Adrenal gland (tissue), 12 donors: ENCODE results near the gene PRADC1. TPM values are rescaled to one million over a fixed set of nuclear protein-coding genes. Genes with fewer than 3 reads are reported as not detected.

Experiments
- DNase-seq, 7 donors: peaks; one replicate each; pipeline ENCODE4 v3.0.0-alpha.2; 2019 to 2020
- H3K27ac ChIP-seq, 5 donors: fragments of 200-600 bp; sonication (generic) in 4 of 5; 1 replicate in 3 of 5; 2 replicates in 2 of 5; pipeline versions ENCODE4 v1.5.1 to v1.8.0; 2016 to 2020; ENCODE audit warnings: mild to moderate bottlenecking in 1 of 5
- H3K27me3 ChIP-seq: fragments of 200-600 bp; 2 replicates; pipeline ENCODE4 v1.8.0; 2021
- H3K36me3 ChIP-seq, 2 donors: fragments of 200-600 bp; replicated peaks in 1 of 2; 1 replicate in 1 of 2; 2 replicates in 1 of 2; pipeline versions ENCODE4 v1.5.1 to v1.8.0; 2018 to 2022
- H3K4me1 ChIP-seq, 2 donors: fragments of 200-600 bp; replicated peaks in 1 of 2; 1 replicate in 1 of 2; 2 replicates in 1 of 2; pipeline versions ENCODE4 v1.5.1 to v1.8.0; 2018 to 2021
- H3K4me3 ChIP-seq, 4 donors: fragments of 200-600 bp; sonication (generic) in 3 of 4; one replicate each; pipeline ENCODE4 v1.5.1; 2016 to 2018
- H3K9me3 ChIP-seq, 3 donors: fragments of 200-600 bp; sonication (generic) in 1 of 3; replicated peaks in 1 of 3; 1 replicate in 2 of 3; 2 replicates in 1 of 3; pipeline versions ENCODE4 v1.5.1 to v1.8.0; 2016 to 2021
- CTCF ChIP-seq, 6 experiments: fragments of 450-650 bp in 4 of 6; fragments of 200-600 bp in 2 of 6; sonication (generic) in 1 of 6; IDR thresholded peaks; 1 replicate in 5 of 6; 2 replicates in 1 of 6; pipeline versions ENCODE4 v1.5.1 to v1.8.0; 2016 to 2021; ENCODE audit warnings: antibody characterized with exemption in 6 of 6, mild to moderate bottlenecking in 2 of 6, moderate library complexity in 1 of 6
- POLR2A ChIP-seq, 2 donors: fragments of 450-650 bp; IDR thresholded peaks; one replicate each; pipeline ENCODE4 v1.6.1; 2017; ENCODE audit warnings: antibody characterized with exemption in 2 of 2, mild to moderate bottlenecking in 2 of 2, moderate library complexity in 1 of 2
- WGBS, 4 donors: extraction: QIAGEN DNeasy Blood & Tissue Kit in 2 of 4; methylation state at CpG; one replicate each; pipeline versions ENCODE4 v1.1.5 to v1.1.7; 2013 to 2017; 5-methylcytosine and 5-hydroxymethylcytosine counted together
- intact Hi-C, 2 donors: fragments of 100-400 bp; cut with DNase I; formaldehyde crosslinking; loops; one replicate each; pipeline versions ENCODE4 v1.14.1 to v1.15.0; 2022 to 2023
- polyA plus RNA-seq, 3 donors: library from polyadenylated mRNA; stranded (reverse); fragments of 200-250 nt in 2 of 3; fragments of 350-450 nt in 1 of 3; fragmentation: Illumina TruSeq in 1 of 3; extraction: RNeasy Lipid Tissue Mini Kit (QIAGEN cat#74804) in 1 of 3; gene quantifications; one replicate each; pipeline ENCODE4 v1.2.3, GENCODE V29; 2013 to 2014
- total RNA-seq, 9 donors: library from RNA; depleted of rRNA in 4 of 9; stranded (reverse); fragments of >200 nt in 4 of 9; fragments of 120-200 nt in 1 of 9; fragmentation: NEBNext Ultra II Directional in 1 of 9; extraction: Animal tissue kit (Norgen Biotek cat#: 25700) in 1 of 9; gene quantifications; one replicate each; pipeline versions ENCODE4 v1.1.0 to v1.2.4, GENCODE V29; 2013 to 2023
- donor health status: healthy with polysubstance abuse.
- donor health status: Bipolar disorder and iron deficiency.
- donor health status: DM: yes; HTN: yes; CAD: no.
- donor health status: DM: no; HTN: no; CAD: no.
- donor health status: DM: no; HTN: no; CAD: no.
- donor health status: DM: yes; HTN: yes; CAD: no.

Gene PRADC1
- total and polyA plus RNA-seq, 12 donors, result 24.4 to 76.3 (median 35.8) TPM

GRCh38 chr2:73187549-73187948 lies 45.5 kb downstream of the PRADC1 start:
- WGBS, 4 donors, result 42 to 59% (median 53%) methylated on average over 2 of the region's 2 CpGs
- TF ChIP-seq CTCF (IDR thresholded peaks at IDR 0.05) (no peak), POLR2A (IDR thresholded peaks at IDR 0.05) (no peak)

GRCh38 chr2:73185965-73186364 lies 47.1 kb downstream of the PRADC1 start:
- no peak for TF ChIP-seq CTCF (IDR thresholded peaks at IDR 0.05)
- no peak for TF ChIP-seq POLR2A (IDR thresholded peaks at IDR 0.05)
- no peaks in the 10 kb centered on the region for H3K36me3 ChIP-seq
- intact Hi-C loops, result no loop called here
- no peaks in the 10 kb centered on the region for H3K4me1 ChIP-seq
- no peak overlapping the region for H3K27ac ChIP-seq
- WGBS, 4 donors, result 83 to 91% (median 84%) methylated on average over 2 of the region's 2 CpGs
- no peaks in the 10 kb centered on the region for H3K27me3 ChIP-seq
- DNase-seq, result no peak
- no peaks in the 10 kb centered on the region for H3K9me3 ChIP-seq
- H3K4me3 ChIP-seq, result no peak overlapping the region

More at GRCh38 chr2:73187549-73187948, 45.5 kb downstream of the PRADC1 start:
- no peaks in the 10 kb centered on the region for H3K9me3 ChIP-seq
- intact Hi-C loops, result no loop called here
- H3K4me1 ChIP-seq, result no peaks in the 10 kb centered on the region
- no peaks in the 10 kb centered on the region for H3K27me3 ChIP-seq
- no peak overlapping the region for H3K4me3 ChIP-seq
- no peaks in the 10 kb centered on the region for H3K36me3 ChIP-seq
- H3K27ac ChIP-seq, result no peak overlapping the region
- DNase-seq, result no peak

Other genes starting within 250 kb of the PRADC1 start
- gene SFXN5, start 161.5 kb downstream of the PRADC1 start, total RNA-seq, result 10 to 100 TPM; 17.6 to 56.5 (median 35.5) TPM
- 10 to 100 TPM; 12.2 to 34.2 (median 22.6) TPM for gene SFXN5, start 161.5 kb downstream of the PRADC1 start, polyA plus RNA-seq
- 10 to 100 TPM in 8 of 9 donors, 1 to 10 TPM in 1; 3.3 to 38.0 (median 23.8) TPM for gene RAB11FIP5, start 120.3 kb downstream of the PRADC1 start, total RNA-seq
- 10 to 100 TPM in 1 of 3 donors, 1 to 10 TPM in 2; 8.9 to 46.7 (median 9.6) TPM for gene RAB11FIP5, start 120.3 kb downstream of the PRADC1 start, polyA plus RNA-seq
- gene NOTO, start 30.7 kb downstream of the PRADC1 start, total RNA-seq, result not detected
- gene NOTO, start 30.7 kb downstream of the PRADC1 start, polyA plus RNA-seq, result under 1 TPM; 0.03 to 0.08 (median 0.05) TPM
- 10 to 100 TPM in 8 of 9 donors, 1 to 10 TPM in 1; 8.7 to 35.2 (median 28.0) TPM for gene SMYD5, start 19.0 kb downstream of the PRADC1 start, total RNA-seq
- gene SMYD5, start 19.0 kb downstream of the PRADC1 start, polyA plus RNA-seq, result 10 to 100 TPM; 25.7 to 45.4 (median 34.7) TPM
- gene CCT7, start 1.1 kb upstream of the PRADC1 start, total RNA-seq, result 100 to 1,000 TPM; 203 to 581 (median 313) TPM
- 100 to 1,000 TPM; 120 to 424 (median 246) TPM for gene CCT7, start 1.1 kb upstream of the PRADC1 start, polyA plus RNA-seq
- gene FBXO41, start 51.2 kb upstream of the PRADC1 start, total RNA-seq, result 1 to 10 TPM; 3.4 to 8.1 (median 5.5) TPM
- gene FBXO41, start 51.2 kb upstream of the PRADC1 start, polyA plus RNA-seq, result 10 to 100 TPM in 1 of 3 donors, 1 to 10 TPM in 2; 1.8 to 12.0 (median 3.7) TPM
- gene EGR4, start 60.3 kb upstream of the PRADC1 start, total RNA-seq, result under 1 TPM in 1 of 9 donors, not detected in 8; 0.30 TPM
- under 1 TPM in 2 of 3 donors, not detected in 1; 0.20 to 0.32 TPM for gene EGR4, start 60.3 kb upstream of the PRADC1 start, polyA plus RNA-seq
- 10 to 100 TPM; 10.6 to 33.3 (median 12.8) TPM for gene ALMS1, start 152.6 kb upstream of the PRADC1 start, total RNA-seq
- gene ALMS1, start 152.6 kb upstream of the PRADC1 start, polyA plus RNA-seq, result 1 to 10 TPM; 6.2 to 8.3 (median 8.0) TPM